LNCaP clone FGC (cell line): ENCODE measurements around the gene CLPTM1L.
"Not testable (repeated sequence)": the region's sequence is repeated elsewhere in the genome, so short reads cannot be mapped to it uniquely, and the experiment has no call there.

Source experiments
- DNase-seq: peaks from one replicate; pipeline ENCODE4 v3.0.0-alpha.2; 2011; ENCODE audit warnings: low read depth
- H3K4me3 ChIP-seq: 2 replicates; pipeline ENCODE4 v1.5.1; 2011; ENCODE audit warnings: mild to moderate bottlenecking, low read depth, low read length, control low read depth
- TF ChIP-seq, protein P1 (sequence below): IDR thresholded peaks from 2 replicates; pipeline ENCODE4 v1.5.1; 2012; ENCODE audit warnings: mild to moderate bottlenecking; ENCODE audit not compliant: control insufficient read depth, insufficient read depth; ENCODE audit errors: extremely low read depth

Gene CLPTM1L

DNA sequence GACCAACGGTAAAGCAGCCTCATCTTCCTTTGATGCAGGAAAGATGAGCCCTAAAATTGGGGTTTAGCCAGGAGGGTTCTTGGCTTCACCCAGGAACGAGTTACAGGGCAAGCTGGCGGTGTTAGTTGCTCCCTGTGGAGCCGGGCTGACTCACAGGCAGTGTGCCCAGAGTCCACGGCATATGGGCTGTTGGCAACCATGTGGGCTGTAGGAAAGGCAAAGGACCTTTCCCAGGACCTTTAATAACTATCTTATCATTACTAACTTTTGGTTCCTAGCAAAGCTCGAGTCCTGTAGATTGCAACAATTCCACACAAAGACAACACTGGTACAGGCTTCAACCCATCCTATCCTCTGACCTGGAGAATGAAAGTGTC lies 29.8 kb upstream of the CLPTM1L start:
- TF ChIP-seq, protein P1, sequence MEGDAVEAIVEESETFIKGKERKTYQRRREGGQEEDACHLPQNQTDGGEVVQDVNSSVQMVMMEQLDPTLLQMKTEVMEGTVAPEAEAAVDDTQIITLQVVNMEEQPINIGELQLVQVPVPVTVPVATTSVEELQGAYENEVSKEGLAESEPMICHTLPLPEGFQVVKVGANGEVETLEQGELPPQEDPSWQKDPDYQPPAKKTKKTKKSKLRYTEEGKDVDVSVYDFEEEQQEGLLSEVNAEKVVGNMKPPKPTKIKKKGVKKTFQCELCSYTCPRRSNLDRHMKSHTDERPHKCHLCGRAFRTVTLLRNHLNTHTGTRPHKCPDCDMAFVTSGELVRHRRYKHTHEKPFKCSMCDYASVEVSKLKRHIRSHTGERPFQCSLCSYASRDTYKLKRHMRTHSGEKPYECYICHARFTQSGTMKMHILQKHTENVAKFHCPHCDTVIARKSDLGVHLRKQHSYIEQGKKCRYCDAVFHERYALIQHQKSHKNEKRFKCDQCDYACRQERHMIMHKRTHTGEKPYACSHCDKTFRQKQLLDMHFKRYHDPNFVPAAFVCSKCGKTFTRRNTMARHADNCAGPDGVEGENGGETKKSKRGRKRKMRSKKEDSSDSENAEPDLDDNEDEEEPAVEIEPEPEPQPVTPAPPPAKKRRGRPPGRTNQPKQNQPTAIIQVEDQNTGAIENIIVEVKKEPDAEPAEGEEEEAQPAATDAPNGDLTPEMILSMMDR, result no peak
- no peak overlapping the region for H3K4me3 ChIP-seq
- peak; percentile 46 for DNase-seq

DNA sequence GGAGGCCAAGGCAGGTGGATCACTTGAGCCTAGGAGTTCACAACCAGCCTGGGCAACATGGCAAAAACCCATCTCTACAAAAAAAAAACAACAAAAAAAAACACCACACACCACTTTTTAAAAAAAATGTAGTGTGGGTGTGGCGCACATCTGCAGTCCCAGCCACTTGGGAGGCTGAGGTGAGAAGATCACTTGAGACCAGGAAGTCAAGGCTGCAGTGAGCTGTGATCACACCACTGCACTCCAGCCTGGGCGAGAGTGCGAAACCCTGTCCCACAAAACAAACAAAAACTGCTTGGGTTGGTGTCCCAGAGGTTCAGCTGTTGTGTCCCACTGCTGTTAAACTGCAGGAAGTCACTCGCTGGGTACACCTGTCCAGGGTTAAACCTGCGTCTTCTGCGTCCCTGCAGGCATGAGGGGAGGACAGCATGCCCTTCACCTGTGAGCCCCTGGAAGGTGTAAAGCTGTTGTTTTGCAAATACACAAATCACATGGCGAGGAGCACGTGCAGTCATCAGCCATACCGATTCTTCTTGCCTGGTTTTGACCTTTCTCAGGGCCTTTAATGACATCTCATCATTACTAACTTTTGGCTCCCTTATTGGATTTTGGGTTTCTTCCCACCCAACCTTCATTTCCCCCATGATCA lies 29.3 kb upstream of the CLPTM1L start:
- H3K4me3 ChIP-seq, result no peak overlapping the region
- TF ChIP-seq, protein P1, result no peak
- no peak for DNase-seq

DNA sequence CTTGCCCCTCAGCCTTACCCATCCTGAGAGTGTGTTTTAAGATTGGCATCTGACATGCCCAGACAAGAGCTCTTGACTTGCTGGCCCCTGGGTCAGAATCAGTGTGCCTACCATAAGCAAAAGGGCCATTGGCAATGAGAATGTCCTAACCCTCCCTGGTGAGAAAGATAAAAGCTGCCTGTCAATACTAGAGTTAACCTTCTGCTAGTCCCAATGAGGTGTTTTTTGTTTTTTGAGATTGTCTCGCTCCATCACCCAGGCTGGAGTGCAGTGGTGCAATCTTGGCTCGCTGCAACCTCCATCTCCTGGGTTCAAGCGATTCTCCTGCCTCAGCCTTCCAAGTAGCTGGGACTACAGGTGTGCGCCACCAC lies 27.1 kb upstream of the CLPTM1L start:
- H3K4me3 ChIP-seq, DNase-seq: not testable (repeated sequence)

DNA sequence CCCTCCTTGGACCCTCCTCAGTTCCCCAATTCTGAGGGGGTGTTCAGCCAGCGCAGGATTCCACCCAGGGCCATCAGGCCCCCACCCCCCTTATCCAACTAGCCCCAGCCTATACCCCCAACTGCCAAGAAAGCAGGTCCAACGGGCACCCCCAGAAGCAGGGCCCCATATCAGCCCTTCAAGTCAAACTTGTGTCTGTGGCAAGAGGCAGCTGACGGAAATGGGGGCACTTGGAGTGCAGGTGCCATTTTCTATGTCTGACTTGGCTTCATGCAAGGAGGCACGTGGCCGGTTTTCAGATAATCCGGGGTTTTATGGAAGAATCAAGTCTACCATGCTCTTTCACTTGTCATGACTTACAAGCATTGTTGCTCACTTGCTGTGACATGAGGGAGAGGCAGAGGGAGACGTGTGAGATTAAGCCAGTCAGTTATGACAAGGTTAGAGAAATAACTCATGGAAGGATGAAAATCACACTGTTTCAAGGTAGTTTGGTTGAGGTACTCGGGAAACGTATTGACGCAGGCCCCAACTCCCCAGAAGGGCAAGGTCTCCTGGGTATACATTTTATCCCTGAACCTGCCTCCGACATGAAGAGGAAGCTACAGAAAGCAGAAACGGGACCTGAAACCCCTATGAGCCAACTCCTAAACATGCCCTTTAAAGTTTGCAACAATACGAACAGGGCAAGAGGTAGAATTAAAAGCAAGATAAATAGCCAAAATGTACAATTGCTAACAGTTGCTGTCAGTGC lies 26.5 kb upstream of the CLPTM1L start:
- no peak for DNase-seq
- TF ChIP-seq, protein P1, result no peak
- H3K4me3 ChIP-seq, result no peak overlapping the region

DNA sequence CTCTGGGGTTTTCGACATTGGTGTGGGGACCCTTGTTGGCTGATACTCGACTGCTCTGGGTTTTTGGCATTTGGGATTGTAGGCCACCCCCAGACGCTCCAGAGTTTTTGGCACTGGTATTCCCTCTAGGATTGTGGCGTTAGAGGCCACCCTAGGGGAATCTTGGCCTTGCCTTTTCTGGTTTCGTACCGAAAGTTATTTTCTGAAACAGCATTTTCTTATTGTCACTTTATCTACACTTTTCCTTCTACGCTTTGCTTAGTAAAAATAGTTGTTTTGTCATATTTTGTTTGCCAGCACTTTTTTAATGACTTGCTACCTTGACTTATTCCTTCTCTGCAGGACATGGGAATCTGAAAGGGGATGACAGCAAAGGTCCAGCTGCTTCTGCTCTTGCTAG lies 25.1 kb upstream of the CLPTM1L start:
- TF ChIP-seq, protein P1, result no peak
- no peak for DNase-seq
- H3K4me3 ChIP-seq, result no peak overlapping the region

DNA sequence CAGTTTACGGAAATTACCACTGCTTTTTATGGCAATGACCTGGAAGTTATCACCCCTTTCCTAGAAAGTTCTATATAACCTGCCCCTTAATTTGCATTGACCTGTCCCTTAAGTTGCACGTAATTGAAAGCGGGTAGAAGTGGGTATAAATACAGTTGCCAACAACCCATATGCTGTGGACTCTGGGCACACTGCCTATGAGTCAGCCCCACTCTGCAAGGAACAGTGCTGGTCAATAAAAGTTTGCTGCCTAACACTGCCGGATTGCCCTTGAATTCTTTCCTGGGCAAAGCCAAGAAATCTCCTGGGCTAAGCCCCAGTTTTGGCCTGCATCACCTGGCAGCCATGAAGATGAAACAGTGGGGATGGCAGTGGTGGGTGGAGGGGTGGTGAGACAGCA lies 23.9 kb upstream of the CLPTM1L start:
- DNase-seq, result no peak
- no peak overlapping the region for H3K4me3 ChIP-seq
- TF ChIP-seq, protein P1, result no peak

DNA sequence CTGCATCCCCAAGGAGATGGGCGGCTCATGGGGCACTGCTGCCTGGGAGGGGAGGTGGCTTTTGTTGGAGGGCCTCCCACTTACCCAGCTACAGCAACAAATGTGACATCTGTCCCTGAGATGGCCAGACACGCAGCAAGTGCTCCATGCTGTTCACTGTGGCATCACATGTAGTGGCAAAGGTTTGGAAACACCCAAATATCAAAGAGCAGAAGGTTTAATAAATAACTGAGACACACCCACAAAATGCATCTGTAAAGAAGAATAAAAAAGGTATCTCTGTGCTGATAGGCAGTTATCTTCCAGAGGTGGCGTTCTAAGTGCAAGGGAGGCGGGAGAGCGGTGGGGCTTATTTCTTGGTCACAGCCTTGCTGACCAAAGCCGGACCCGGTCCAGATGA lies 23.3 kb upstream of the CLPTM1L start:
- TF ChIP-seq, protein P1, result no peak
- H3K4me3 ChIP-seq, result no peak overlapping the region
- no peak for DNase-seq
